GM12875 (cell line): ENCODE measurements around the gene PXK.

Source experiments
- H3K4me3 ChIP-seq: one replicate; pipeline ENCODE4 v1.5.1; 2011; ENCODE audit warnings: low read depth, low read length, control low read depth
- CTCF ChIP-seq: IDR thresholded peaks from 2 replicates; pipeline ENCODE4 v1.5.1; 2011; ENCODE audit warnings: low read depth, mild to moderate bottlenecking, control low read depth, inconsistent platforms, low read length, moderate library complexity, borderline replicate concordance; ENCODE audit not compliant: insufficient read depth

Gene PXK

GRCh38 chr3:58292866-58293265, 39.8 kb upstream of the PXK start:
- H3K4me3 ChIP-seq = no peak overlapping the region
- TF ChIP-seq CTCF = no peak

GRCh38 chr3:58293516-58293915, 39.2 kb upstream of the PXK start:
- TF ChIP-seq CTCF = no peak
- H3K4me3 ChIP-seq = no peak overlapping the region

GRCh38 chr3:58296269-58296668, 36.4 kb upstream of the PXK start:
- TF ChIP-seq CTCF = no peak

GRCh38 chr3:58296843-58297242, 35.8 kb upstream of the PXK start:
- TF ChIP-seq CTCF = no peak
- no peak overlapping the region for H3K4me3 ChIP-seq

More at GRCh38 chr3:58296269-58296668, 36.4 kb upstream of the PXK start:
- H3K4me3 ChIP-seq = no peak overlapping the region

- H3K4me3 ChIP-seq = no peak overlapping the region
- TF ChIP-seq CTCF = no peak
Measured at GRCh38 chr3:58298190-58298589, 34.5 kb upstream of the PXK start.

- TF ChIP-seq CTCF = no peak
- no peak overlapping the region for H3K4me3 ChIP-seq
Measured at GRCh38 chr3:58299075-58299474, 33.6 kb upstream of the PXK start.

- peak; percentile 25; the same call in 1 of the 2 replicates for TF ChIP-seq CTCF
- no peak overlapping the region for H3K4me3 ChIP-seq
Measured at GRCh38 chr3:58299839-58300516, 32.7 kb upstream of the PXK start.
